ENCODE results near the gene LIX1L.

Gene LIX1L

GRCh38 chr1:145892486-145893087, 65.2 kb downstream of the LIX1L start:
- TF ChIP-seq CTCF (IDR thresholded peaks at IDR 0.05; ENCODE audit: insufficient read depth, missing control alignments), result no peak

GRCh38 chr1:145891587-145892485, 66.0 kb downstream of the LIX1L start:
- TF ChIP-seq CTCF (IDR thresholded peaks at IDR 0.05; ENCODE audit: insufficient read depth, missing control alignments), result peak; percentile 99
- DNase-seq (ENCODE audit: insufficient read length, low spot score), result peak; percentile 91
- no peak for FAIRE-seq

More at GRCh38 chr1:145892486-145893087, 65.2 kb downstream of the LIX1L start:
- FAIRE-seq (no peak), DNase-seq (ENCODE audit: insufficient read length, low spot score) (no peak)

DNA sequence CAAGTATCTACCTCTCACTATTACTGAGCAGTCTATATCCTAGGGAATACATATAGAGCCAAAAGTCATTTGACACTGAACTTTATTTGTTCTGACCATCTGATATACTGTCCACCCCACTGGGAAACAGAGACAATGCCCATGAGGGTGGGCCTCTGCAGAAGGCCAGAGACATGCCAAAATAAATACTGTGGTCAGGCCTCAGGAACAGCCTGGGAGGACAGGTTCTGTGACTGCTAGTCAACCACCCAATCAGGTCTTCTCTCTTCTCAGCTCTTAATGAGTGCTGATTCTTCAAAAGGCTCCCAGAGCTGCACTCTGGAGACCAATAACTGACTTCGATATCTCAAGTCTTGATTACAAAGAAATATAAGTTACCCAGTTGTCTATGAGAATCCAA, 66.7 kb downstream of the LIX1L start:
- DNase-seq (ENCODE audit: insufficient read length, low spot score), result no peak
- no peak for TF ChIP-seq CTCF (IDR thresholded peaks at IDR 0.05; ENCODE audit: insufficient read depth, missing control alignments)
- FAIRE-seq, result no peak

- DNase-seq (ENCODE audit: insufficient read length, low spot score) (no peak), FAIRE-seq (no peak)
- no peak for TF ChIP-seq CTCF (IDR thresholded peaks at IDR 0.05; ENCODE audit: insufficient read depth, missing control alignments)
Observed at GRCh38 chr1:145889722-145890121, 68.1 kb downstream of the LIX1L start.

- FAIRE-seq, result no peak
- TF ChIP-seq CTCF (IDR thresholded peaks at IDR 0.05; ENCODE audit: insufficient read depth, missing control alignments), result no peak
- no peak for DNase-seq (ENCODE audit: insufficient read length, low spot score)
Observed at GRCh38 chr1:145887631-145888030, 70.2 kb downstream of the LIX1L start.

GRCh38 chr1:145886816-145887215, 71.0 kb downstream of the LIX1L start:
- no peak for TF ChIP-seq CTCF (IDR thresholded peaks at IDR 0.05; ENCODE audit: insufficient read depth, missing control alignments)
- FAIRE-seq (no peak), DNase-seq (ENCODE audit: insufficient read length, low spot score) (no peak)

- DNase-seq (ENCODE audit: insufficient read length, low spot score), result no peak
- TF ChIP-seq CTCF (IDR thresholded peaks at IDR 0.05; ENCODE audit: insufficient read depth, missing control alignments), result no peak
- FAIRE-seq, result no peak
Observed at GRCh38 chr1:145886390-145886789, 71.4 kb downstream of the LIX1L start.
